HAP-1 (cell line): ENCODE results near the gene MYADML2.

ENCODE experiments used
- DNase-seq, 2 experiments: peaks; one replicate each; pipeline ENCODE4 v3.0.0-alpha.2; 2016 to 2020; ENCODE audit warnings: low spot score in 2 of 2
- H3K27me3 ChIP-seq: fragments of 250-450 bp; sonication (Bioruptor Pico); 2 replicates; pipeline ENCODE4 v1.5.1; 2020; ENCODE audit warnings: low read depth, mild to moderate bottlenecking, moderate library complexity
- H3K36me3 ChIP-seq: fragments of 250-450 bp; sonication (Bioruptor Pico); replicated peaks from 2 replicates; pipeline ENCODE4 v1.5.1; 2020; ENCODE audit warnings: mild to moderate bottlenecking
- H3K4me1 ChIP-seq: fragments of 250-450 bp; sonication (Bioruptor Pico); 2 replicates; pipeline ENCODE4 v1.5.1; 2020; ENCODE audit warnings: mild to moderate bottlenecking
- H3K4me3 ChIP-seq: fragments of 250-450 bp; sonication (Bioruptor Pico); 2 replicates; pipeline ENCODE4 v1.5.1; 2020; ENCODE audit warnings: mild to moderate bottlenecking, moderate library complexity
- H3K9me3 ChIP-seq: fragments of 250-450 bp; sonication (Bioruptor Pico); 2 replicates; pipeline ENCODE4 v1.5.1; 2020; ENCODE audit warnings: mild to moderate bottlenecking, moderate library complexity
- in situ Hi-C: fragments of 300-500 bp; cut with MboI; formaldehyde crosslinking; loops from 3 replicates; pipeline ENCODE4 v1.14.3; 2020; ENCODE audit warnings: low sequenced_read_pairs, inconsistent platforms, mixed read lengths

Gene MYADML2

GRCh38 chr17:81904600-81905423 lies 42.2 kb downstream of the MYADML2 start:
- in situ Hi-C loops = no loop called here
- DNase-seq = no peak
- H3K36me3 ChIP-seq = peaks cover 40% of the 10 kb centered on the region

GRCh38 chr17:81903896-81904599 lies 43.0 kb downstream of the MYADML2 start:
- Histone ChIP-seq H3K27me3 (no peaks in the 10 kb centered on the region), H3K4me3 (no peak overlapping the region), H3K9me3 (no peaks in the 10 kb centered on the region), H3K36me3 (peaks cover 43% of the 10 kb centered on the region), H3K4me1 (no peaks in the 10 kb centered on the region)
- no peak for DNase-seq
- in situ Hi-C loops = no loop called here

More at GRCh38 chr17:81904600-81905423, 42.2 kb downstream of the MYADML2 start:
- no peaks in the 10 kb centered on the region for H3K9me3 ChIP-seq
- H3K4me1 ChIP-seq = no peaks in the 10 kb centered on the region
- H3K4me3 ChIP-seq = no peak overlapping the region
- no peaks in the 10 kb centered on the region for H3K27me3 ChIP-seq

DNA sequence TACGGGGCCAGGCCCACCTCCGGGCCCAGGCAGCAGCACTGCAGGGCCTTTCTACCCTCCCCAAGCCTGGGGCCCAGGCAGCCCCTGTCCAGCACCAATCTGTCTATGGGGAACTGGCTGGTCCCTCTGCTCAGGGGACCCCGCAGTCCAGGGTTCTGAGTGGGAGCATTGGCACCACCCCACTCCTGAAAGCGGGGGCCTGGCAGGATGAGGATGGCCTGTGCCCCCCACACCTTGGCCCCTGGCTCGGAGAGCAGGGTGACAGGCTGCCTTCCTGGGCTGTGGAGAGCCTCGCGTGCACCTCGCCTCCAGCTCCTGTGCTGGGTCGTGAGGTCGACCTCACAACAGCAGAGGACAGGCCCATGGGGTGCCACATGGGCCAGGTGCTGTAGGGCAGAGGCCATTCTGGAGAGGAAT lies 43.6 kb downstream of the MYADML2 start:
- in situ Hi-C loops = no loop called here
- no peaks in the 10 kb centered on the region for H3K27me3 ChIP-seq
- no peak overlapping the region for H3K4me3 ChIP-seq
- peaks cover 44% of the 10 kb centered on the region for H3K36me3 ChIP-seq
- DNase-seq = no peak
- H3K4me1 ChIP-seq = no peaks in the 10 kb centered on the region
- H3K9me3 ChIP-seq = no peaks in the 10 kb centered on the region

DNA sequence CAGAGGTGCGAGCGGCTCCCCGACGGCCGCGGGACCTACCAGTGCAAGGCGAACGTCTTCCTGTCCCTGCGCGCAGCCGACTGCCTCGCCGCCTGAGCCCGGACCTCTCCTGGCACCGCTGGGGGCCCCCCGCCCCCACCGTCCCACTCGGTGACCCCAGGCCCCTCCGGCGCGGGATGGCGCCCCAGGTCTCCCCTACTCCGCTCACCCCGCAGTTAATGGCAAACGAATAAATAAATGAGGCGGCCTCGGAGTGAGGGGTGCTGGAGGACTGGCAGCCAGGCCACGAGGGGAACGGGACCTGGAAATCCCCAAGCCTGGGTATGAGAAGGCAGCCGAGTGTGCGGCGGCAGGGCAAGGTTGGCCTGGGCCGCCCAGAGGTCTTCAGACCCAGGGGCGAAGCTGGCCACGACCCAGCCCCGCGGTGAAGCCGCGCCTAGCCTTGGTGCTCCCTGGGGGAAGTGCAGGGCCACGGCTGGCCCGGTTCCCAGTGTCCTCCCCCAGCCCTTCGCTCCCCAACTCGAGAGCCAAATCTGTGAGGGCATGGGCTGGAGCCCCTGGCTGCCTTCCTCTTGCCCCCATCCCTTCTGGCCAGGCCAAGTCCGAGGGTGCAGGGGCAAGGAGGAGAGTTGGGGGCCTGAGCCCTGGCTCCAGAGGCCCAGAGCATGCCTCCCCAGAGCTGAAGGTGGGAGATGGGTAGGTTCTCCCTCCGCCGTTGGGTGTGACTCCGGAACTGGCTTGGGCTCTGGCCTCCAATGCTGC lies 44.2 kb downstream of the MYADML2 start:
- H3K4me1 ChIP-seq = no peaks in the 10 kb centered on the region
- peaks cover 43% of the 10 kb centered on the region for H3K36me3 ChIP-seq
- H3K27me3 ChIP-seq = no peaks in the 10 kb centered on the region
- no peak overlapping the region for H3K4me3 ChIP-seq
- no peak for DNase-seq
- in situ Hi-C loops = no loop called here
- H3K9me3 ChIP-seq = no peaks in the 10 kb centered on the region

GRCh38 chr17:81902023-81902652 lies 44.9 kb downstream of the MYADML2 start, which contains the start of gene NPB:
Gene NPB, plus strand, starts transcription at chr17:81902238. Its CDS starts 40 bp downstream, at chr17:81902278.
- in situ Hi-C loops = no loop called here
- no peaks in the 10 kb centered on the region for H3K9me3 ChIP-seq
- H3K4me3 ChIP-seq = no peak within 1 kb of the TSS
- no peaks in the 10 kb centered on the region for H3K4me1 ChIP-seq
- DNase-seq = no peak
- H3K27me3 ChIP-seq = no peaks in the 10 kb centered on the region
- peaks cover 45% of the 10 kb centered on the region for H3K36me3 ChIP-seq

DNA sequence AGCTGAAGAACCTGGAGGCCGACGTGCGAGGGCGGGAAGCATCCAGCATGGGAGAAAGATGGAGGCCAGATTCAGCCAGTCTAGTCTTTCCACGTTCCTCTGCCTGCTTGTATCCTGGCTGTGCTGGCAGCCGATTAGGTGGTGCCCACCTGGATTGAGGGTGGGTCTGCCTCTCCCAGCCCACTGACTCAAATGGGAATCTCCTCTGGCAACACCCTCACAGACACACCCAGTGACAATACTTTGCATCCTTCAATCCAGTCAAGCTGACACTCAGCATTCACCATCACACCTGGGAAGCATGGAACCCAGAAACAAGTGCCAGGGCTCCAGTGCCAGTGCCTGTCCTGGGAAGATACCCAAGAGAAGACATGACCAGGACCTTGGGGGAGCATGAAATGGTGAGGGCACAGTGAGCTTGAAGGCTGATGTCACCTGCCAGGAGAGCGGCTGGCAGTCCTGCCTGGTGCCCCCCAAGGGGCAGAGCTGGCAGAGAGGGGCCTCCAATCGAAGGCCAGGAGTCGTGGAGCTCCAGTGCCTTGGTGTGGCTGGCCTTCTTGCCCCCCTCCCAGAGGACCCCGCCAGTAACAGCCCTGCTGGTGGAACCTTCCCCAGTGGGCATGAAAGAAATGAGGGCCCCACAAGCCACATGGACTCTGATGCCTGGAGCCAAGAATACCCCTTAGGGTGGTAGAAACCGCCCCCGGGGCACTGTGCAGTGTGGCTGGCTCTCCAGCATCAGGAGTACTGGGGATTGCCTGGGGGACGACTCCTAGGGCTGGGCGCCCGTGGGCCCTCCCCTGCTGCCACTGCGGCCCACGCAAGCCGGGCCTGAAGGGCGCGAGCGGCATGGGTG lies 45.6 kb downstream of the MYADML2 start:
- in situ Hi-C loops = no loop called here
- no peak for DNase-seq
- H3K9me3 ChIP-seq = no peaks in the 10 kb centered on the region
- H3K36me3 ChIP-seq = peaks cover 43% of the 10 kb centered on the region
- no peaks in the 10 kb centered on the region for H3K4me1 ChIP-seq
- H3K27me3 ChIP-seq = no peaks in the 10 kb centered on the region
- no peak overlapping the region for H3K4me3 ChIP-seq

- in situ Hi-C loops = no loop called here
Observed at GRCh38 chr17:81900181-81900820, 46.7 kb downstream of the MYADML2 start.

GRCh38 chr17:81899514-81900166 lies 47.4 kb downstream of the MYADML2 start:
- in situ Hi-C loops = no loop called here
- Histone ChIP-seq H3K27me3 (no peaks in the 10 kb centered on the region), H3K4me3 (no peak overlapping the region), H3K4me1 (no peaks in the 10 kb centered on the region), H3K9me3 (no peaks in the 10 kb centered on the region), H3K36me3 (peaks cover 56% of the 10 kb centered on the region)
- no peak for DNase-seq

More at GRCh38 chr17:81900181-81900820, 46.7 kb downstream of the MYADML2 start:
- no peaks in the 10 kb centered on the region for H3K4me1 ChIP-seq
- H3K9me3 ChIP-seq = no peaks in the 10 kb centered on the region
- no peak overlapping the region for H3K4me3 ChIP-seq
- H3K27me3 ChIP-seq = no peaks in the 10 kb centered on the region
- no peak for DNase-seq
- H3K36me3 ChIP-seq = peaks cover 53% of the 10 kb centered on the region

GRCh38 chr17:81898885-81899284 lies 48.1 kb downstream of the MYADML2 start:
- in situ Hi-C loops = no loop called here
- Histone ChIP-seq H3K4me1 (no peaks in the 10 kb centered on the region), H3K27me3 (no peaks in the 10 kb centered on the region), H3K9me3 (no peaks in the 10 kb centered on the region), H3K4me3 (no peak overlapping the region), H3K36me3 (peaks cover 52% of the 10 kb centered on the region)
- DNase-seq = no peak

DNA sequence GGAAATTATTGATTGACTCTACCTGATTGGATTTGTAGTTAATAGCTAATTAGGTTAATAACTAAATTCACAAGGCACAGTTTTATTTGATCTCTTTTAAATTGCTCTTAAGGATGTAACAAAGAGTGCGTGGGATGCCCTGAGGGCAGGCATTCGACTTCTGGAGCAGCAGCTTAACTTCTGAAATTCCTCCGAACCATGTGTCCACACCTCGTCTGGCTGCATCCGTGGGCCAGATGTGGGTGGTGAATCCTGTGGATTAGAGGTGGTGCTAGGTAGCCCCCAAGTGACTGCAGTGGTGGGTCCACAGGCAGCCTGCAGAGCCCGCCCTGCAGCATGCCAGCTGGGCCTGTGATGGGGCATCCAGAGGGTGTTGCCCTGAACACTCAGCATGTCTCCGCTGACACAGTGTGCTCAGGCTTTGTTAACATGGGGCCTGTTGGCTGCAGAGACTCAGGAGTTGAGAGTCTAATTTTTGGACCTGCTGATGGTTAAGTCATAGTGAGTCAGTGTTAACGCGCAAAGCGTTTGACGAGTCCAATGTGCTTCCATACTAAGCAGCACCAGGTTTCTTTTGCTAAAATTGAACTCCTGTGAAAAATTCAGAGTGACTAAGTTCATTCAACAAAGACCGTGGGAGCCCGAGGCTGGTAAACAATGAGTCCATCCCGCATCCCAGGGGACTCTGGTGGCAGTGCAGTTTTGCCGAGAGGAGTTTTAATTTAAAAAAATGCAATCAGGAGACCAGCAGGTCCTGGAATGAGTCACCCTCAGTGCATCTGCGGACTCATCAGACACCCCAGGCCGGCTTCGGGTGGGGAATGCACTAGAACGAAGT lies 48.8 kb downstream of the MYADML2 start:
- Histone ChIP-seq H3K36me3 (peaks cover 51% of the 10 kb centered on the region), H3K4me3 (no peak overlapping the region), H3K4me1 (no peaks in the 10 kb centered on the region), H3K27me3 (no peaks in the 10 kb centered on the region), H3K9me3 (no peaks in the 10 kb centered on the region)
- in situ Hi-C loops = no loop called here
- peak; percentile 18 to 59 for DNase-seq

GRCh38 chr17:81895400-81895799 lies 51.6 kb downstream of the MYADML2 start:
- DNase-seq = no peak
- in situ Hi-C loops = no loop called here
- Histone ChIP-seq H3K27me3 (no peaks in the 10 kb centered on the region), H3K4me3 (no peak overlapping the region), H3K9me3 (no peaks in the 10 kb centered on the region), H3K36me3 (peaks cover 55% of the 10 kb centered on the region), H3K4me1 (peaks cover under 1% of the 10 kb centered on the region)
